Left lung (tissue), 10 donors: ENCODE results near the gene PTPRN2. TPM values are rescaled to one million over a fixed set of nuclear protein-coding genes. Genes with fewer than 3 reads are reported as not detected.

Experiments used
- ATAC-seq: fragments of 200-7000 bp; cut with Tn5 transposase; one replicate; pipeline ENCODE4 v1.9.1; 2020; ENCODE audit warnings: moderate library complexity
- DNase-seq, 4 donors: peaks; one replicate each; pipeline ENCODE4 v3.0.0-alpha.2; 2013 to 2020
- H3K27ac ChIP-seq, 2 donors: fragments of 200-600 bp; sonication (generic) in 1 of 2; one replicate each; pipeline versions ENCODE4 v1.5.0 to v1.8.0; 2020 to 2021
- H3K27me3 ChIP-seq, 2 donors: fragments of 200-600 bp; sonication (generic) in 1 of 2; one replicate each; pipeline versions ENCODE4 v1.5.0 to v1.8.0; 2020 to 2021
- H3K36me3 ChIP-seq, 2 donors: fragments of 200-600 bp; sonication (generic) in 1 of 2; one replicate each; pipeline versions ENCODE4 v1.5.0 to v1.8.0; 2020 to 2021
- H3K4me1 ChIP-seq, 2 donors: fragments of 200-600 bp; one replicate each; pipeline ENCODE4 v1.8.0; 2021
- H3K4me3 ChIP-seq, 2 donors: fragments of 200-600 bp; sonication (generic) in 1 of 2; one replicate each; pipeline versions ENCODE4 v1.5.0 to v1.8.0; 2020 to 2021; ENCODE audit warnings: mild to moderate bottlenecking in 1 of 2
- H3K9me3 ChIP-seq, 2 donors: fragments of 200-600 bp; sonication (generic) in 1 of 2; one replicate each; pipeline versions ENCODE4 v1.5.0 to v1.8.0; 2020 to 2021
- intact Hi-C, 2 donors: fragments of 100-400 bp; cut with DNase I; formaldehyde crosslinking; loops; one replicate each; pipeline versions ENCODE4 v1.11.2 to v1.14.2; 2022
- polyA plus RNA-seq, 6 donors: library from polyadenylated mRNA; unstranded; fragments of 120-200 nt; gene quantifications; one replicate each; pipeline ENCODE4 v1.2.1, GENCODE V29; 2013; ENCODE audit not compliant: insufficient read length in 6 of 6
- total RNA-seq, 2 donors: library from RNA; stranded (reverse); fragmentation: NEBNext Ultra II Directional; extraction: Animal tissue kit (Norgen Biotek cat#: 25700); gene quantifications; one replicate each; pipeline ENCODE4 v1.2.1, GENCODE V29; 2021
- TF ChIP-seq, protein P1 (sequence below), 2 donors: fragments of 200-600 bp; sonication (generic) in 1 of 2; IDR thresholded peaks; one replicate each; pipeline versions ENCODE4 v1.5.0 to v1.8.0; 2021; ENCODE audit warnings: antibody characterized with exemption in 2 of 2
- donor health status: DM: no; HTN: yes; CAD: no.
- donor health status: DM: no; HTN: no; CAD: no.

The PTPRN2 gene
- total and polyA plus RNA-seq, 8 donors = 4.0 to 7.8 (median 6.8) TPM

DNA sequence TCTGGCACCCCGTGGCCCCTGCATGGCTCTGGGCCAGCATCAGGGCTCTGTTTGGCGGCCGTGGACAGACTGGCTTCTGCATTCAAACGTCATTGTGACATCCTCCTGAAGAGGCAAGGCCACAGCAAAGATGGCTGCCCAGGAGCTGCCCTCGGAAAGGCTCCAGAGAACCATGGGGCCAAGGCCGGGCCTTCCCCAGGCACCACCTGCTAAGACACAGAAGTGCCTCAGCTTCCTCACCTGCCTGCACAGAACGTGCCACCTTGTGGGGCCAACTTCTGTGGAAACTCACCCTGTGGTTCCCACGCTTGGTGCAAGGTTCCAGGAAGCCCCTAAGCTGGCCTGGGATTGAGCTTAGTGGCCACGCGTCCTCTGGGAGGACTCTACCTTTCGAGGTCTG is 396.9 kb downstream of the PTPRN2 start:
- H3K27ac ChIP-seq = no peak overlapping the region
- no peak for ATAC-seq
- TF ChIP-seq, protein P1, sequence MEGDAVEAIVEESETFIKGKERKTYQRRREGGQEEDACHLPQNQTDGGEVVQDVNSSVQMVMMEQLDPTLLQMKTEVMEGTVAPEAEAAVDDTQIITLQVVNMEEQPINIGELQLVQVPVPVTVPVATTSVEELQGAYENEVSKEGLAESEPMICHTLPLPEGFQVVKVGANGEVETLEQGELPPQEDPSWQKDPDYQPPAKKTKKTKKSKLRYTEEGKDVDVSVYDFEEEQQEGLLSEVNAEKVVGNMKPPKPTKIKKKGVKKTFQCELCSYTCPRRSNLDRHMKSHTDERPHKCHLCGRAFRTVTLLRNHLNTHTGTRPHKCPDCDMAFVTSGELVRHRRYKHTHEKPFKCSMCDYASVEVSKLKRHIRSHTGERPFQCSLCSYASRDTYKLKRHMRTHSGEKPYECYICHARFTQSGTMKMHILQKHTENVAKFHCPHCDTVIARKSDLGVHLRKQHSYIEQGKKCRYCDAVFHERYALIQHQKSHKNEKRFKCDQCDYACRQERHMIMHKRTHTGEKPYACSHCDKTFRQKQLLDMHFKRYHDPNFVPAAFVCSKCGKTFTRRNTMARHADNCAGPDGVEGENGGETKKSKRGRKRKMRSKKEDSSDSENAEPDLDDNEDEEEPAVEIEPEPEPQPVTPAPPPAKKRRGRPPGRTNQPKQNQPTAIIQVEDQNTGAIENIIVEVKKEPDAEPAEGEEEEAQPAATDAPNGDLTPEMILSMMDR (IDR thresholded peaks at IDR 0.05) = no peak
- no peaks in the 10 kb centered on the region for H3K27me3 ChIP-seq
- no peaks in the 10 kb centered on the region for H3K4me1 ChIP-seq
- H3K36me3 ChIP-seq = no peaks in the 10 kb centered on the region
- no peak for DNase-seq
- intact Hi-C loops = no loop called here
- H3K9me3 ChIP-seq = peaks cover 0 to 71% of the 10 kb centered on the region in 2 donors
- H3K4me3 ChIP-seq = no peak overlapping the region

DNA sequence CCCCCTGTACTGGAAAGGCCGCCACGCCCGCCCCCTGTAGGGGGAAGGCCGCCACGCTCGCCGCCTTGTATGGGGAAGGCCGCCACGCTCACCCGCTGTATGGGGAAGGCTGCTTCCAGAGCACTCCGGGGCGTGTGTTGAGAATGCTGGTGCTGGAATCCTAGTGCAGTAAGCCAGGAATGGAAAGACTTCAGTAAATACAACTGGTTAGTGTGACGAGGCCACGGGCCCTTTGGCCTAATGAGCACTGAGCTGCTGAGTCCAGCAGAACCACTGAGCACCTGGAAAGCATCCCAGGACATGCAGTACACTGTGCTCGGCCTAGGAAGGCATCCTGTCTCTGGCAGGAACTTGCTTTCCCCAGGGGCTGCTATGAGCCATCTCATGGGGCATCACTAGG is 398.9 kb downstream of the PTPRN2 start:
- Histone ChIP-seq H3K36me3 (no peaks in the 10 kb centered on the region), H3K4me3 (no peak overlapping the region), H3K9me3 (peaks cover 0 to 53% of the 10 kb centered on the region in 2 donors), H3K27ac (no peak overlapping the region), H3K27me3 (no peaks in the 10 kb centered on the region), H3K4me1 (no peaks in the 10 kb centered on the region)
- intact Hi-C loops = no loop called here
- no peak for ATAC-seq
- TF ChIP-seq, protein P1 (IDR thresholded peaks at IDR 0.05) = no peak
- no peak for DNase-seq

DNA sequence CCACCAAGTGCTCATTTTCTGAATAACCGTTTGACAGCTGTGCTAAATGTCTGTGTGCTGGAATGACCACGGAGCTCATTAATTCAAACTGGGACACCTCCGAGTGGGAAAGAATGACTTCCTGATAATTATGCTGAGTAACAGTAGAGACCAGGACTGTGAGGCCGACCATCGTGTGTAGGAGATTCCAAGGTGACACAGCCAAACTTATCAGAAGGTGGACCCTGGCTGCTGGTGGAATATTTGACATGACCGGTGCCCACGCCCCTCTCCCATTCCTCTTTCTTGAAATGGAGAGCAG is 400.0 kb downstream of the PTPRN2 start:
- Histone ChIP-seq H3K36me3 (no peaks in the 10 kb centered on the region), H3K4me3 (no peak overlapping the region), H3K9me3 (peaks cover 0 to 51% of the 10 kb centered on the region in 2 donors), H3K27ac (no peak overlapping the region), H3K27me3 (no peaks in the 10 kb centered on the region), H3K4me1 (no peaks in the 10 kb centered on the region)
- TF ChIP-seq, protein P1 (IDR thresholded peaks at IDR 0.05) = no peak
- ATAC-seq = no peak
- no peak for DNase-seq
- intact Hi-C loops = no loop called here

- ATAC-seq (no peak), DNase-seq (no peak)
- TF ChIP-seq, protein P1 (IDR thresholded peaks at IDR 0.05) = no peak
- Histone ChIP-seq H3K27me3 (no peaks in the 10 kb centered on the region), H3K9me3 (peaks cover 0 to 47% of the 10 kb centered on the region in 2 donors), H3K4me1 (no peaks in the 10 kb centered on the region), H3K27ac (no peak overlapping the region), H3K4me3 (no peak overlapping the region), H3K36me3 (no peaks in the 10 kb centered on the region)
- intact Hi-C loops = no loop called here
Observed at GRCh38 chr7:158186864-158187693, 400.5 kb downstream of the PTPRN2 start.

DNA sequence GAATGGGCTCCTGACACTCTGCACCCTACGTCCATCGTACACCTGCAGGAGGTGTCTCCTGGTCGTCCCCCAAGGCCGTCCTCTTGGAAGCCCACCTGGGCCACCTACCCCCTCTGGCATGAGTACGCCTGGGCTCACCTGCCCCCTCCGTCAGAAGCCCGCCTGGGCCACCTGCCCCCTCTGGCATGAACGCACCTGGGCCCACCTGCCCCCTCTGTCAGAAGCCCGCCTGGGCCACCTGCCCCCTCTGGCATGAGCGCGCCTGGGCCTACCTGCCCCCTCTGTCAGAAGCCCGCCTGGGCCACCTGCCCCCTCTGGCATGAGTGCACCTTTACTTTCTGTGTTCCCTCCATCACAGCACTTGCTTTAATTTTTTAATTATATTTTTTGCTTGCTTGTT is 401.2 kb downstream of the PTPRN2 start:
- H3K36me3 ChIP-seq = no peaks in the 10 kb centered on the region
- DNase-seq (no peak), ATAC-seq (no peak)
- H3K27ac ChIP-seq = no peak overlapping the region
- no peaks in the 10 kb centered on the region for H3K4me1 ChIP-seq
- H3K4me3 ChIP-seq = no peak overlapping the region
- TF ChIP-seq, protein P1 (IDR thresholded peaks at IDR 0.05) = no peak
- no peaks in the 10 kb centered on the region for H3K27me3 ChIP-seq
- intact Hi-C loops = no loop called here
- peaks cover 0 to 41% of the 10 kb centered on the region in 2 donors for H3K9me3 ChIP-seq
